NOMO-1 treated with dmso at 0.1 percent for 144 hours (cell line): ENCODE measurements around the gene ZNF366.
A peak's percentile ranks its signal among the peaks of the same experiment; 100 is the strongest.

ENCODE experiments used
- DNase-seq: peaks from one replicate; lab custom pipeline; 2025; ENCODE audit not compliant: unreplicated experiment; lab: John Stamatoyannopoulos, UW

Gene ZNF366

DNA sequence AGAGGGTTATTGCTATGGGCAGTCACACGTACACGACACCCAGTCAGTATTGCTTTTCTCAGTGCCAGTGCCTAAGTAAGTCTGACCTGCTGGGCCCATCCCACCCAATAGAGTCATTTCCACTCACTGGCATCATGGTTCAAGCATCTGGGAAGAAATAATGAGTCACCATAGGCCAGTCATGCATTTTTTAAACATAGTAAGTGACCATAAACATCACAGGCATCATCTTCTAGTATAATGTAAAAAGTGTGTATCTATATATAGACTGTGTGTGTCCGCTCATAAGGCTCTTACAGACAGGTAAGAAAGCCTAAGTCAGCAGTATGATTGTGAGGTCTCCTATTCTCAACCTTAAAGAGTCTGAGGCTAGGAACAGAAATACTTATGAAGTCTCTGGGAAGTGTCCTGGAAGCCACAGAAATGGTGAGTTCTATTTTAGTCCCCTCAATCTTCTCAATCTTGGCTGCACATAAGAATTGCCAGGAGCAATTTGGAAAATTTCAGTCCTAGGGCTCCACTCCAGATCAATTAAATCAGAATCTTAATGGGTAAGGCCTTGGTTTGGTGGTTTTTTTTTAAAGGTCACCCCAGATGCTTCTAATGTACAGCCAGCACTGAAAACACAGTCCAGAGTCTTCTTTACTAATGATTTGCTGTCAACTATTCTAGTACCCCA, 65.2 kb downstream of the ZNF366 start:
- no peak for DNase-seq

GRCh38 chr5:72441094-72441723, 66.0 kb downstream of the ZNF366 start:
- DNase-seq, result no peak

DNA sequence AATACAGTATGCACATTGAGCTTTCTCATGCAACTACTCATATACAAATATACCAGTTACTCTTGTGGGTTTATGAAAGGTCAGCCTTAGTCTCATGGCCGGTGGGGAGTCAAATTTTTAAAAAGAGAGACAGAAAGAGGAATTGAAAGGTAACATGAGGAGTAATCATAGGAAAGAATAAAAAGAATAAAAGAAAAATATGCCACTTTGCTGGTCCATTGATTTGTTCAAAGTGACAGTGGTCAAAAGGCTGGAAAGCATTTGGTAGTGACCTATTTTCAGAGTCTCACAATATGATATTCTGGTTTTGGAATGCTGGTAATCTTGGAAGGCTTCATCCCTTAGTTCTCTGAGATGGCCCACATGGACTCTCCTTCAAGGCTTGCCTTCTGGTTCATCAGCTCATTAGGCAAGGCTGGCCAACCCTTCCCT, 67.0 kb downstream of the ZNF366 start:
- no peak for DNase-seq

- no peak for DNase-seq
Observed at GRCh38 chr5:72439192-72439591, 68.0 kb downstream of the ZNF366 start.

DNA sequence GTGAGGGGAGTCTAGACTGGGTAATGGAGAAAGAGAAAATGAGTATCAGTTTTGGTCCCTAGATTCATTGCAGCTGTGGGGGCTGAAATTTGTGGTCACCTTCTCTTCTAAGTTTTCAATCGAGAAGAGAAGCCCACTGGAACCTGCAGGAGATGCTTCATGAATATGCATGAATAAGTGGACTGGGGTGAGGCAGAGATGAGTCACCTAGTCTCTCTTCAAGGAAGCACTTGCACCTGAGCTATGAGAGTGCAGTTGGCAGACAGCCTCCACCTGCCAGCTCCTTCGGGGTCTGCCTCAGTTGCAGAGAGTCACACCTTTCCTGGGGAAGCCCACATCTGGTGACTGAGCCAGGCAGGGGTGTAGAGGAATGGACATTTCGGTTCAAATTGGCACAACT, 69.1 kb downstream of the ZNF366 start:
- no peak for DNase-seq

DNA sequence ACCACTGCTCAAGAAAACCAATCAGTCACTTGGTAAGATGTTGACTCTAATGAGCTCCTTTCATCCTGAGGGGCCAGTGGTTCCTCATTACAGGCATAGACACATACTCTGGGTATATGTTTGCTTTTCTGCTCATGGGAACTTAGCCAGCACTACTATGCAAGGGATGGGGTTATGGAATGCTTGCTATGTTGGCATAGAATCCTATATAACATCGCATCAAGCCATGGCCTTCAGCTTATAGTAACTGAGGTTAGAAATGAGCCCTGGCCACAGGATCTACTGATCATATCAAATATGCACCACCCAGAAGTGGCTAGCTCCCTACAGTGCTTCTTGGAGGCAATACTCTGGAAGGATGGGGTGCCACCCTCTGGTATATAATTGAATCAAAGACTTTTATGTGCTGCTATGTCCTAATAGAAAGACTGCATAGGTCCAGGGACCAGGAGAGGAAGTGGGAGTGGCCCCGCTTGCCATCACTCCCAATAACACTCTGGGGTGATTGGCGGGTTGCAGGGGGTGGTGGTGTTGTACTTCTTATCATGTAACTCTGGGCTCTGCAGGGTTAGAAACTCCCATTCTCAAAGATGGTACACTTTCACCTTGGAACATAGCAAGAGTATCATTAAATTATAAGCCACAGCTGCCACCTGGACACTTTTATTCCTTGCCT, 70.3 kb downstream of the ZNF366 start:
- DNase-seq, result no peak

GRCh38 chr5:72434781-72435437, 72.3 kb downstream of the ZNF366 start:
- DNase-seq, result no peak

DNA sequence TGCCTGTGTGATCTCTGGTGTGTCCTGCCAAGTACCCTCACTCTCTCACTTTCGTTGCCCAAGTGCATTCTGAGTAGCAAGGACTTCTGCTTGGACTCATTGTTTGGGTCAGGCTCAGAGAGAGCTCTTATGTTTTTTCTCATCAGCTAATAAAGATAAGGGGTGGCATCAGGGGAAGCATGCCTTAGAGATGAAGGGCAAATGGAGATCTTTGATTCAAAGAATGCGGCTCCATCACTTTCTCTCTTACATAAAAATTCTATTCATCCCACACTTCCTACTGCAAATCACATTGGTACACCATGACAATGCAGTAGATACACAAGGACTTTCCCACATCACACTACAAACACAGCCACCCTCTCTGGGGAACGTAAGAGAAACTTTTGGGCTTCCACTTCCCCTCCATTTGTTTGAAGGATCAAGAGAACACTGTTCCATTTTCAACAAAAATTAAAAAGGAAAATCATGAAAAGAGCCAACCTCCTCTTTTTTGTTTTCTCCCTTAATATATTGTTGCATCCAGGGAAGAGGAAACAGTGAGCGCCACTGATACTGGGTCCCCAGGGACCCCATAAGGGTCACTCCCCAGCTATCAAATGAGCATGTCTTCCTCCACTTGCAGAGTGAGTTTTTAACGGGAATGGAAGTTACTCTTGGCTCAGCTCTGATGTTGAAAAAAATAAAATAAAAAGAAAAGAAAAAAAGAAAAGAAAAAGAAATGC, 73.0 kb downstream of the ZNF366 start:
- DNase-seq, result no peak

DNA sequence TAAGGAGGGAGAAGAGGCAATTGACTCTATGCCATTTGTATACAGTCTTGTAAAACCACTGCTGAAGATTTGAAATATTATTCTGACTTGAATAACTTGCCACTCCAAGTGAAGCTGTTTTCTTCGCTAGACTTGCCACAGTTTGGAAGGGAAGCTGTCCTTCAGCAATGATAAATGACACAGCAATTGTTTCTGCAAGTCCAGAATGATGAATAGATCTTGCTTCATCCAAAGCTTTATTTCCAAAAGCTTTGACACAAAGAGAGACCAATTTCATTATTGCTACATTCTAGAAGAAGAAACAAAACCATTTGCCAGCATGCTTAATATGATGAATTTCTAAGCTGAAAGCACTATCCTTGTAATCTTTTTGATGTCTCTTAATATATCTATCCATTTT, 73.7 kb downstream of the ZNF366 start:
- peak; percentile 34 for DNase-seq

GRCh38 chr5:72428669-72429068, 78.5 kb downstream of the ZNF366 start:
- DNase-seq, result no peak

- DNase-seq, result no peak
Observed at GRCh38 chr5:72427488-72428437, 79.4 kb downstream of the ZNF366 start.

DNA sequence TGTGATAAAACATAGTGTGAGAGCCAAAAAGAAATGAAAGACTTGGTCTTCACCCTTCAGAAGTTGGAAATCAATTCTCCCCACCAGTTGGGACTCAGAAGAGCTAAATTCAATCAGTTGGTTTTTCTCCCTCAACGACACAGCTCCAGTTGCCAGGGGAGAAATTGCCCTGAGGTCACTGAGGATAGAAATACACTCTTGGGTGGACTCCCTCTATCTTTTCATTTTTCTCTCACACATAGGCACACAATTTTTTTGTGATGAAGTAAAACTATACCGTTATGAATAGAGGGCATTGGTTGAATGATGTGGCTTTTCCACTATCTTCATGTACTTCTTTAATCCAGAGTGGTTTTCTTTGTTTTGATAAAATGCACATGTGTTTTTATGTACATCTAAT, 80.2 kb downstream of the ZNF366 start:
- no peak for DNase-seq

DNA sequence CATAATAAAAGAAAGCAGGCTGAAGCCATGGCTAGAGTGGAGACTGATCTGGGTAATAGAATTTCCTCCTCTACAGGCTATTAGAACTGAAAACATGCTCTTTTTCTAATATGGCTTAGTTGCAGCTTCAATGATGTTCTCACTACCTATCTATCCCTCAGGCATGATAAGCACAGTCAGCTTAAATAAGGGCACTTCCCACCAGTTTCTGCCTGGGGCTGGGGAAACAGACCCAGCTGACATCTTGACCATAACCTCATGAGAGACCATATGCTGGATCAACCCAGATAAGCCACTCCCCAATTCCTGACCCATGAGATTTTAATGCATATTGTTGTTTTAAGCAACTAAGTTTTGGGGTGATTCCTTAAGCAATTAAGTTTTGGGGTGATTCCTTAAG, 81.2 kb downstream of the ZNF366 start:
- no peak for DNase-seq

GRCh38 chr5:72418271-72418670, 88.9 kb downstream of the ZNF366 start:
- DNase-seq, result no peak

- DNase-seq, result no peak
Observed at GRCh38 chr5:72417333-72418062, 89.7 kb downstream of the ZNF366 start.

DNA sequence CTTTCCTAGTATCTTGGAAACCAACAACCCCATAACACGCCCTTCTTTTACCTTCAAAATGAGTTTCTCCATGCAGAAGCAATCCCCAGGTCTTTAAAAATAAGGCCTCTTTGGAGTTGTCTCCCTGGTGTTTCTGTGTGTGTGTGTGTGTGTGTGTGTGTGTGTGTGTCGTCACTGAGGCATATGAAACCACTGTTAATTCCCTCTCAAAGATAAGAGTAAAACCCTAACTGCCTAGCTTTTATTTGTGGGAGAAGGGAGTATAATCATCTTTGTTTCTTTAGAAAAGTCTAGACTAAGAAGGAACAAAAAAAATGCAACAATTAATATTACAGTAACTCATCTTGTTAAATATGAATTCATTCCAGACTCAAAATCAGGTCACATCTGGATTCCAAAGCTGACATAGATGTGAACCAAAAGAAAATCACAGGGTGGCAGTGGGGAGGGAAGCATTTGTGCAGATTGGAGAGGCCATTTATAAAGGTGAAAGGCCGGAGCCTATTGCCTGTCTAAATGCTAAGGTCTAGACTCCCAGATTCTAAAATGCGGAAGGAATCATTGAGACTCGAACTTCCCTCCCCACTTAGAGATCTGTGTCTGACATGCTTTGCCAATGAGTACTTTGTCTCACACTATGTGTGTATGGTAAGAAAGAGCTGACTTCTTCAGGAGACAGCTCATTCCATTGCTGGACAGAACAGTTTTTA, 91.4 kb downstream of the ZNF366 start:
- no peak for DNase-seq

- DNase-seq, result no peak
Observed at GRCh38 chr5:72412283-72413055, 94.7 kb downstream of the ZNF366 start.

GRCh38 chr5:72410688-72411295, 96.4 kb downstream of the ZNF366 start:
- no peak for DNase-seq
